HG02623 (cell line): ENCODE data around the gene ALK.
"Not testable (repeated sequence)": the region's sequence is repeated elsewhere in the genome, so short reads cannot be mapped to it uniquely, and the experiment has no call there.

Experiments used
- ATAC-seq: cut with Tn5 transposase; IDR thresholded peaks from one replicate; pipeline ENCODE4 v1.9.1; 2021; ENCODE audit warnings: moderate library complexity; ENCODE audit not compliant: unreplicated experiment

The ALK gene

DNA sequence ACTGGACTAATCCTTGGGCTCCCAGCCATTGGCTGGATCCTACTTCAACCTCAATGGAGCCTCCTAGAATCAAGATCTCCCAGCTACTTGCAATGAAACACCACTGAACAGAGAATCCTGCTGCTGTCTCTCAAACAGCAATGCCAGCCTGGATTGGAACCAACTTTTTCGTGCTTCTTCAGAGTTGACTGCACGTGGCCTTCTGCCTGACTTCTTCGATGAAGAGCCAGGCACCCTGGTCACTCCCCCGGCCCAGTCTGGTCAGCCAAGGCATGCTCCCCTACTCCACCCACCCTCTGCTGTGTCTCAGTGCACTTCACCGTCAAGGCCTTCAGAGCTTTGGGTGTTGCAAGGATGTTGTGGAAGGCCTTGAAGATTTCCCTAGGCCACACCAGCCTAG, 657.5 kb downstream of the ALK start:
- ATAC-seq: no peak

DNA sequence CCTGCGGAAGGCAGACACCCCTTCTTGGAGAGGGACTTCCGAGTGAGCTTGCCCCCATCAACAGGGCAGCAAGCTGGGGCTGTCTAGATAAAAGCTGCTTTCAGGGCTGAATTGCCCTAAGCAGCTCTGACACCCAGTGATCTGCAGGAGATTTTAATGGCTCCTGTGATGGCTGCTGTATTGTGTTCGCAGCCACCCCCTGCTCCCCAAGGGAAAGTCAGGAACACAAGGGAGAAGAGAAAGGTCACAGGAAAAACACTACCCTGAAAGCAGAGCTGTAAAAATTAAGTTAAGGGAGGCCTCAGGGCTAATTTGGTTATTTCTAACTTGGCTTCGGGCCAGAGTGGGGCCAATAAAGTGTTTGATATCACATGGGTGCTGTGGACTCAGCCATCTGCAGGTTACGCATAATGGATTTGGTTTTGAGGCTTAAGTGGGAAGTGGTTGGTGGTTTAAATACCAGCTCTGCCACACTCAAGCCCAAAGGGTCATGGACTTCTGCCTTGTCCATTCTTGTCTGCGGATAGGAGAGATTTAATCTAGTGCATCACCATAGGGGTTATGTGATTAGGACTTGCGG, 658.6 kb downstream of the ALK start:
- no peak for ATAC-seq

DNA sequence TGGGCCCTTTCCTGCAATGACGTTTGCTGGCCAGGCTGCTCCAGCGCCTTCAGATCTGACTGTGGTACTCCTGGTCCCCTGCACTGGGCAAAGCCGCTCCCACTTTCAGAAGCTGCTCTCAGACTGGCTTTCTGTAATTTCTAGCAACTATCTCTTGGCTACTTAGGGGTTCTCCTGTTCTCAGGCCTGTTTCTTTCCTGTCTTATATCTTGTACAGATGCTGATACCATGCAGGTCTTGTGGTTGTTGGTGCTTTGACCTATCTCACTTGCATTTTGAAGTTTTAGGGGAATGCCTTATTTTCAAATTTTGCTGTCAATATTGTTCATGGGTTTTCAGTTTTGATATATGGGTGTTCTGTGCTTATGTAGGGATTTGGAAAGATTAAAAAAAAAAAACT, 660.4 kb downstream of the ALK start:
- no peak for ATAC-seq

DNA sequence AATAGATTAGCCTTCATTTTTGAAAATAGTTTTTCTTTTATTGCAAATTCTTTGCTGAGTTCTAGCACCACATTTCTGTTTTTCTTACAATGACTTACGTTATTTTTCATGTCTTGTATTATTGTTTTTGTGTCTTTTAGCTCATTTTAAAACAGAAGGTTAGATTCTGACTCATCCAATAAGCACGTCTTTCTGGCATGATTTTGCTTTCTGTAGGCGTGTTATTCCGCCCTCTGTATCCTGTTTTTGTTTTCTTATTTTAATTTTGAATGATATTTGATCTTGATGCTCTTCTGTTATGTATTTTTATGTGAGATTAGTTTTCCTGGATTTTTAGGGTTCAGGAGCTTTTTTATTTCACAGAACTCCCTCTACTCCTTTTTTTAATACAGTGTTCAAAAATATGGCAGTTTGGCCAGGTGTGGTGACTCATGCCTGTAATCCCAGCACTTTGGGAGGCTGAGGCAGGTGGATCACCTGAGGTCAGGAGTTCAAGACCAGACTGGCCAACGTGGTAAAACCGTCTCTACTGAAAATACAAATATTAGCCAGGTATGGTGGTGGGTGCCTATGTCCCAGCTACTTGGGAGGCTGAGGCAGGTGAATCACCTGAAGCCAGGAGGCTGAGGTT, 661.1 kb downstream of the ALK start:
- ATAC-seq: no peak

DNA sequence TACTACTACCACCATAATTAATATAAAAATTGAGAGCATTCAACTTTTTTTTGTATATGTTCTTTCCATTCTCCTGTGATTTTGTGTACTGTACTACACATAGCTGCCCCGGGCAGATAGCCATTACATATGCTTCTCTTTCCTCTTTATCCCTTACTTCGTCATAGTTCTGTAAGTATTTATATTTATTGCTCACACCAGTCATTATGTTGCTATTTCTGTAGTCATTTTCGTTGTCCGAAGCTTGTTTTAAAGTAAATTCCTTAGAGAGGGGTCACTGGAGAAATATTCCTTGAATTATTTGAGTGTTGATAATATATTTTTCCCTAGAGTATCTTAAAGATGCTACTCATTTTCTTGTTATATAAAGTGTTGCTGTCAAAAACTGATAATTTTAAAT, 662.2 kb downstream of the ALK start:
- ATAC-seq: no peak

DNA sequence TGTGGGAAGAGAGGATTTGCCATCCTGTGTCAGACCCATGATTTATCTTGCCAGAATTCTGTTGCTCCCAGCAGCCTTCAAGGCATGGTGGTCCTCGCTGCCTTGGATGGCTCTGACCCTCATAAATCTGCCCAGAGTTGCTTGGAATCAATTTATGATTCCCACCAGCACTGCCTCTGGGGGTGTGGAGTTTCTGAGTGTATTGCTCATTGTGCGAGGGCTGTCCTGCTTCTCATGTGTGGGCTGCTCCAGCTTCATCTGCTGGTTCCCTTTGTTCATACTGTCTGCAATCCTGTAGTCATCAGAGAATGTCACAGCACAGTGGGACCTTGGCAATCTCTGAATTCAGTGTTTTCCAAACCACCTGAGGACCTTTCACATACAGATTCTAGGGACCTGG, 666.4 kb downstream of the ALK start:
- ATAC-seq: no peak

DNA sequence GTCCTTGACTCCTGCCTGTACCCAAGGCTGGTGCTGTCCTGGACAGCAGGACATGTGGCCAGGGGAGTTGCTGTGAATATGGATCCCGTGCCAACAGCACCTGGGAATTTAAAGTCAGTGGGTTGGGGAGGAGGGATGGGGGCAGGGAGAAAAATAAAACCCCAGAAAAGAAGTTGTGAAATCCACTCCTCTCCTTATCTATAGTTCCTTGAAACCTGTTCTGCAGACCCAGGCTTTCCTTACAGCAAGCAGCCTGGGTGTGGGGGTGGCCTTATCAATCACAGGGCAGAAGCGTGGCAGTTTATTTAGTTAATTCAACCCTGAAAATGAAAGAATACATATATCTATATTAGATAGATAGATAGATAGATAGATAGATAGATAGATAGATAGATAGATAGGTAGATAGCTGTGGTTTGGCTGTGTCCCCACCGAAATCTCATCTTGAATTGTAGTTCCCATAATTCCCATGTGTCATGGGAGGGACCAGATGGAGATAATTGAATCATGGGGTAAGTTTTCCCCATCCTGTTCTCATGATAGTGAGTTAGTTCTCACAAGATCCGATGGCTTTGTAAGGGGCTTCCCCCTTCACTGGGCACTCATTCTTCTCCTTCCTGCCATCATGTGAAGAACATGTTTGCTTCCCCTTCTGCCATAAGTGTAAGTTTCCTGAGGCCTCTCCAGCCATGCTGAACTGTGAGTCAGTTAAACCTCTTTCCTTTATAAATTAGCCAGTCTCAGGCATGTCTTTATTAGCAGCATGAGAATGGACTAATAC, 667.7 kb downstream of the ALK start:
- ATAC-seq: not testable (repeated sequence)

DNA sequence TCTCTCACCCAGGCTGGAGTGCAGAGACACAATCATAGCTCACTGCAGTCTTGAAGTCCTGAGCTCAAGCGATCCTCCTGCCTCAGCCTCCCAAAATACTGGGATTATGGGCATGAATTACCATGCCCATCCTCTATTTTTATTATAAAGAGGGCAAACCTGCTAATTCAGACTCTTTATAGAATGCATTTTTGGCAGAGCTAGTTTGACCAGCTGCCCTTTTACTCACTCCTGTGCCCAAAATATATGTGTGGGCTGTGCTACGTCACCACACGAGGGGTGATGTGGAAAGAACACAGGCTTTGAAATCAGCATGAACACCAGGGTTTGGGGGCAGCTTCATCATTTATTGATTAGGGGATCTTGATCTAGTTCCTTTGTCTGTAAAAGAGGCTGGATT, 668.4 kb downstream of the ALK start:
- no peak for ATAC-seq

DNA sequence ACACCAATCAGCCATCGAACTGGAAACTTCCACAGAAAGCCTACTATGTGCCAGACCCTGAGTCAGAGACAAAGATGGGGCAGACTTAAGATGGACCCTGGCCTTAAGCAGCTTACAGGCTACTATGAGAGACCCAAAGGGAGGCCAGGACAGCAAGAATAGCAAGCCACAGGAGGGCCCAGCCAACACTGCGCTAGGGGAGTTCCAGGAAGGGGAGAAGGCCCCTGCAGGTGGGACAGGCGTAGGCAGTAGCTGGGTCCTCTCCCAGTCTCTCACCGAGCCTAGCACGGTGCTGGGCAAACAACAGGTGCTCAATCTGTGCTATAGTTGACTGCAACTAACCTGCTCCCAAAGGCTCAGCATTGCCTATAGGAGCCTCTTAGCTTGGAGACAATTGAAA, 670.0 kb downstream of the ALK start:
- ATAC-seq: no peak

DNA sequence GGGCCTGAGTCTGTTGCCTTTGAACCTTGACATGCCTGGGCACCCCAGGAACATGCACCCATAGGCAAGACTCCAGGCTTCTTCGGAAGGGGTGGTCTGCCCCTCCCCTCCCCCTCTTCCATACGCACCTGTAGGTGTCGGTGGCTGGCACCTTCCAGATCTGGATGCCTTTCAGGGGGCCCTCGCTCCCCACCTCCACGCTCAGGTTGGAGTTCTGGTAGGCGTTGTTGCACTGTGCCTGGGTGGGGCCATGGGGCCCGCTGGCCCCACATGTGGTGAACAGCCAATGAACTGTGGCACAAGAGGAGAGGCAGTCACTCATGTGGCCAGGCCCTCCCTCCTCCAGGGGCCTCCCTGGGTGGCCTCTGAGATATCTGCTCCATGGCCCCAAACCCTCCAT, 670.4 kb downstream of the ALK start:
- no peak for ATAC-seq

DNA sequence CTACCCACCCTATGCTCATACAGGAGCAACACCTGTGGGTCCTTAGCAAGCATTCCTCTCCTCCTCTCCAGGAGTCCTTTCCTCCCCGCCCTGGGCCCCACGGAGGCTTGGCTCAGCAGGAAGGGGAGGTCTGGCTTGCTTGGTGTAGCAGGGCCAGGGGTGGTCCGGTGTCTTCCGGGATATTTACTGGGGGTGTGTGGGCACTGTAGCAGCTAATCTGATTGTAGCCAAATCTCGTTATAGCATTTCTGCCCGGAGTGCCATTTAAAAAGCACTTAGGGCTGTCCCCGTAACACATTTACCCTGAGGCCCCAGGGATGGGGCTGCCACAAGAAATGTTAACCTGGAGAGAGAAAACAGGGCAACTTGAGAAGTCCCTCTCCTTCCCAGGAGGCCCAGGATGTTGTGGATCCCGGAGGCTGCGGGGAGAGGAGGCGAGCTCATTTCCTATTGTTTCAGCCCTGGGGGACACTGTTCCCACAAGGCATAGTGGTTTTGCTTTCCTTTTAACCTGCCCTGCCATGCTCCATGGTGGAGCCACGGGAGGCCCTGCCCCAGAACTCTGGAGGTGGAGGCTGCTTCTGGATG, 671.6 kb downstream of the ALK start:
- ATAC-seq: no peak

DNA sequence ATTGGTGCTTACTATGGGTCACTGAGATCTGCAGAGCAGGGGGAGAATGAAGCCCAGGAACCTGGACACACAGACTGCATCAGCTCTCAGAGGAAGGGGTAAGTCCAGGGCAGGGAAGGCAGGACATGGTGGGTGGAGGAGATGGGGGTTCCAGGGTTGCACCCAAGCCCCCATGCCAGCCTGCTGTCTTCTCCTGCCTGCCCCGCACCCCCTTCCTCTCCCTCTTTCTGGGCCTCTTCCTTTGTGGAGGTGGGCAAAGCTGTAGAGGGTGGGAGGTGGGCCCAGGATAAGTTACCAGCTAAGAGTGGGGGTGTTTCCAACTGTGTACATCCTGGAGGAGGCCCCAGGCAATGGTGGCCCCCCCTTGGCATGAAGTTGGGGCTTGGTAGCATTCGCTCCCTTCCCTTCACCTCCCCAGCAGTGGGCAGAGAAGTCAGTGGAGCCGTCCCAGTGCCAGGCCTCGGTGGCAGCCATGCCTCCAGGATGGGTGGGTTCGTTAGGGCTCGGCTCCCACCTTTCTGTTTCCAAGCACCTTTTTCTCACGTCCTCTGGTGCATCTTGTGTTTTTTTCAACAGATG, 674.0 kb downstream of the ALK start:
- ATAC-seq: no peak

DNA sequence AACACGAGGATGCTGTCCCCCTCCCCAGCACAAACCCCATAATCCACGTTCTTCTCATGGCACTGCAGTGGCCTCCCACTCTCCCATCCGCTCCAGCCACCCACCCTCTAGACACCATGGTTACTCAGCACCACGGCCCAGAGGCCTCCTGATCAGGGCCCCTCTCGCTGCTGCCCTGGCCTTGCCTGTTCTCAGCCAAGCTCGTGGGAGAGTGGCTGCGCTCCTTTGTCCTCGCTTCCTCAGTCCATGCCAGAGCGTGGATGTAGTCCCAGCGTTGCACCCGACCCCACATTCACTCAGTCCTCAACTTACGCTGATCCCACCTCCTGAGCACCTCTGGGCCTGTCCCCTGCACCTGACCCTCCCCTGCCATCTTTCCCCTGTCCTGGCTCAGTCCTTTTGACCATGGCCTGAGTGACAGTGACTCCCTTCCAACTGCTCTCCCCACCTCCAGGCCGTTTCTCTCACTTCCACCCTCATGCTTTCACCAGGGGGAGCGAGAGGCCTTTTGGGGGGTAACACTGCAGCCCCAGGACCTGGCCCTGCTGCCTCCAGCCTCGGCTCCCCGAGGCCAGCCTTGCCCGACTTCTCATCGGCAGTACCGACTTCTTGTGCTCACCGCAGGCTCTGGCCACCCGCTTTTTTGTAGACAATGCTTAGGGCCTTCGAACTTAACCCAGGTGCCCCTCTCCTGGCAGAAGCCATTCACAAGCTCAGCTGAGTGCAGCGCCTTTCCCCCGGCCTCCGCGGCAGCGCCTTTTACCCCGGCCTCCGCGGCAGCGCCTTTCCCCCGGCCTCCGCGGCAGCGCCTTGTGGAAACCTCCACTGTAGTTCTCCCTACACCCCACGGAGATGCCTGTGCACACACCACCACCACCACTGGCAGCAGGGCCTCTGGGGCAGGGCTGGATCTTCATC, 674.7 kb downstream of the ALK start:
- no peak for ATAC-seq

DNA sequence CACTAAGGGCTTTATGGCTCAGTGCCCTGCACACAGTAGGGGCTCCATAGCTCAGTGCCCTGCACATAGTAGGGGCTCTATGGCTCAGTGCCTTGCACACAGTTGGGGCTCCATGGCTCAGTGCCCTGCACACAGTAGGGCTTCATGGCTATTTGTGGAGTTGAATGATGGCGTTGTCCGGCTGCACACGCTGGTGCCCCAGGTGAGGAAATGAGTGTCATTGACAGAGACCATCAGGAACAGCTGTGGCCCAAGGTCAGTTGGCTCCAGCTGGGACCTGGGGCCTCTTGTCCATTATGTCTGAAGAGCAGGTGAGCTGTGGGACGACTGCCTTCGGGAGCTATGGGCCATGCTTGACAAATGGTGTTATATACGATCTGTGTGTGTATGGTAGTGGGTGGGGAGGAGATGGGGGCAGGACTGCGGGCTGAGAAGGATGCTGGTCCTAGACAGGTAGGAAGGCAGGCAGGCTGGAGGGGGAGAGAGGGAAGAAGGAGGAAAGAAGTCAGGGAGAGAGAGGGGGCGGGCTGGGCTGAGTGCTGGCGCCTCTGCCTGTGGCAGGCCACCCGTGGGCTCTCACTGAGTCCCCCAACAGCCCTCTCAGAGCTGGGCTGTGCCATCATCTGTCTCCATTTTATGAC, 675.5 kb downstream of the ALK start:
- no peak for ATAC-seq

DNA sequence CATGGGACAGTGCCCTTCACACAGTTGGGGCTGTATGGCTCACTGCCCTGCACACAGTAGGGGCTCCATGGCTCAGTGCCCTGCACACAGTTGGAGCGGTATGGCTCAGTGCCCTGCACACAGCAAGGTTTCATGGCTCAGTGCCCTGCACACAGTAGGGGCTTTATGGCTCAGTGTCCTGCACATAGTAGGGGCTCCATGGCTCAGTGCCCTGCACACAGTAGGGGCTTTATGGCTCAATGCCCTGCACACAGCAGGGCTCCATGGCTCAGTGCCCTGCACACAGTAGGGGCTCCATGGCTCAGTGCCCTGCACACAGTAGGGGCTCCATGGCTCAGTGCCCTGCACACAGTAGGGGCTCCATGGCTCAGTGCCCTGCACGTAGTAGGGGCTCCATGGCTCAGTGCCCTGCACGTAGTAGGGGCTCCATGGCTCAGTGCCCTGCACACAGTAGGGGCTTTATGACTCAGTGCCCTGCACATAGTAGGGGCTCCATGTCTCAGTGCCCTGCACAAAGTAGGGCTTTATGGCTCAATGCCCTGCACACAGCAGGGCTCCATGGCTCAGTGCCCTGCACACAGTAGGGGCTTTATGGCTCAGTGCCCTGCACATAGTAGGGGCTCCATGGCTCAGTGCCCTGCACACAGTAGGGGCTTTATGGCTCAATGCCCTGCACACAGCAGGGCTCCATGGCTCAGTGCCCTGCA, 676.2 kb downstream of the ALK start:
- ATAC-seq: not testable (repeated sequence)

DNA sequence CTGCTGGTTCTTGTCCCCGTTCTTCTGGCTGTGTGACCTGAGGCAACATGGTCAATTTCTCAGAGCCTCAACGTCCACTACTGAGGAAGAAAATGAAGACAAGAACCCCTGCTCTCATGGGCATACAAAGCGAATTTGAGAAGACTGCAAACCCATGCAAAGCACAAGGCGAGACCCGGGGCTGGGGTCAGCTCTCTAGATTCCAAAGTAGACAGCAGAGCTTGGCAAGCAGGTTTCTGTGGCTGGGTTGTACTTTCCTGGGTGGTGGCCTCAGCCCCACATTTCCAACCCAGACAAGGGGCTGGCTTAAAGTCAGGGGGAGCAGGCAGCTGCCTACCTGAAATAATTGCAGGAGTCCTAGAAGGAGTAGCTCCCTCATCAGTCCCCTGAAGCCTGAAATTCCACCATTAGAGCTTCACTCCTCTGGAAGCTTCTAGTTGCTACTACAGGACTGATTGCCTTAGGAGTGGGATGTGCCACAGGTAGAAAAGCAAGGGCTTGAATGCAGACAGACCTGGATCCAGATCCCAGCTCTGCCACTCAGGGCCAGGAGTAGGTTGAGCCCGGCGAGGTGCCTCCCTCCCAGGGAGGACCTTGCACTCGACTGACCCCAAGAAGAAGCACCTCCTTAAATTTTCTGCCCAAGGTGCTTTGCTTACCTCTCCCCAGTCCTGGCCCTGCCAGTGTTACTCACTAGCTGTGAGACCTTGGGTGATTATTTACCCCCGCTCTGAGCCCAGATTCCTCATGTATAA, 678.6 kb downstream of the ALK start:
- ATAC-seq: no peak

DNA sequence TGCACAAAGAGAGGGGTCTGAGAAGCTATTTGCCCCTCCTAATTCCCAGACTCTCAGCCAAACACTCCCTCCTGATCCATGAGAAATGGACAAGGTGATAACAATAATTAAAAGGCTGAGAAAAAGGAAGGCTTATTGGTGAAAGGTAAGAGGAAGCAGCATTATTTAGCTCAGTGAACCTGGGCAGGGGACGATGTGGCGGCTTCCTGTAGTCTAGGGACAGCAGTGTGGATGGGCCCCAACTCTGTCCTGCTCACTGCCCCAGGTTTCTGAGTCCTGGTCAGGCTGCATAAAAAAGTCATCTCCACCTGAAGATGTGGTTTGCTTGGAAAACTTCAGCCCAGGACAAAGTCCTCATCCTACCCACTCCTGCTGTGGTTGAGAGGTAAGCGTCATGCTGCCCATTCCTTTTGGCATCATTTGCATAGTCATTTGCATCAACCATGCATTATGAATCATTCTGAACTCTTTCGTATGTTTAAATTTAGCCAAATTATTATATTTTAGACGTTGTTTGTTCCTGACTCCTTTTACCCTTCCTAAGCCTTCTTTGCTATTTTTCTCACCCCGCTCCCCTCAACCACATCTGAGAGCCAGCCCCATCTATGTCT, 679.3 kb downstream of the ALK start:
- ATAC-seq: no peak

DNA sequence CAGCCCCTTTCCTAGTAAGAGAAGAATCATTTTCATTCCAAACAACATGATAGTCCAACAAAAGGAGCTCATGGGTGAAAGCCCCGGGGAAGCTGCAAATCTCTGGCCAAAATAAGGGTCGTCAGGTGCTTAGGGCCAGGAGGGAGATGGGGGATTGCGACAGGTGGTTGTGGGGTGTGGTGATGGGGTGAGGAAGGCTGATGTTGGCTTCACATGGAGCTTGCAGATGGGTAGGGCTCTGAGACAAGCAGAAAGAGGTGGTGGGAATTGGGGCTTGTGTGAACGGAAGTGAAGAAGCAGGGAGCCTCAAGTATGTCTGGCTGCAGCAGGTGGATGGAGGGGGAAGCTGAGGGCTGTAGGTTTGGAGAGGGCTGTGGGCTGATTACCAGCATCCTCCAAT, 680.0 kb downstream of the ALK start:
- ATAC-seq: no peak
